OCI-LY1 (cell line): ENCODE data around the gene SH3BGR.

Experiments used
- H2AFZ ChIP-seq: fragments of 200-600 bp; sonication (generic), shearing (Covaris generic); 2 replicates; pipeline ENCODE4 v1.6.0; 2014; ENCODE audit warnings: antibody characterized with exemption, mild to moderate bottlenecking, low read length
- H3F3A ChIP-seq: fragments of 200-600 bp; sonication (generic), shearing (Covaris generic); 2 replicates; pipeline ENCODE4 v1.6.0; 2014; ENCODE audit warnings: mild to moderate bottlenecking, antibody characterized with exemption, low read length, moderate library complexity; ENCODE audit not compliant: insufficient read depth
- H3K27ac ChIP-seq: fragments of 200-600 bp; sonication (generic); 2 replicates; pipeline ENCODE4 v1.5.1; 2014; ENCODE audit warnings: low read length, mixed run types, mild to moderate bottlenecking, low read depth; ENCODE audit not compliant: poor library complexity, severe bottlenecking
- H3K27me3 ChIP-seq: fragments of 200-600 bp; sonication (generic); 2 replicates; pipeline ENCODE4 v1.6.0; 2014; ENCODE audit warnings: antibody characterized with exemption, mild to moderate bottlenecking, low read length, moderate library complexity; ENCODE audit not compliant: insufficient read depth
- H3K36me3 ChIP-seq: fragments of 200-600 bp; sonication (generic); 2 replicates; pipeline ENCODE4 v1.6.1; 2014; ENCODE audit warnings: mild to moderate bottlenecking, antibody characterized with exemption, low read length, moderate library complexity, mixed read lengths; ENCODE audit not compliant: insufficient read depth
- H3K4me1 ChIP-seq: fragments of 200-600 bp; sonication (generic); 2 replicates; pipeline ENCODE4 v1.5.1; 2014; ENCODE audit warnings: mild to moderate bottlenecking, low read length, moderate library complexity; ENCODE audit not compliant: insufficient read depth, severe bottlenecking
- H3K4me2 ChIP-seq: fragments of 200-600 bp; sonication (generic), shearing (Covaris generic); 2 replicates; pipeline ENCODE4 v1.6.1; 2014; ENCODE audit warnings: low read length
- H3K4me3 ChIP-seq: fragments of 200-600 bp; sonication (generic); 2 replicates; pipeline ENCODE4 v1.5.1; 2014; ENCODE audit warnings: low read length, low read depth, mild to moderate bottlenecking, mixed read lengths; ENCODE audit not compliant: poor library complexity, severe bottlenecking
- H3K79me2 ChIP-seq: fragments of 200-600 bp; shearing (Covaris generic); 2 replicates; pipeline ENCODE4 v1.6.1; 2016; ENCODE audit warnings: mixed run types, low read length, mixed read lengths; ENCODE audit not compliant: insufficient read depth
- H3K9ac ChIP-seq: fragments of 200-600 bp; sonication (generic), shearing (Covaris generic); 2 replicates; pipeline ENCODE4 v1.6.1; 2014; ENCODE audit warnings: mild to moderate bottlenecking, low read length, mixed read lengths
- H3K9me2 ChIP-seq: fragments of 200-600 bp; sonication (generic), shearing (Covaris generic); 2 replicates; pipeline ENCODE4 v1.6.1; 2014; ENCODE audit warnings: low read depth, mild to moderate bottlenecking, low read length, mixed read lengths
- H3K9me3 ChIP-seq: fragments of 200-600 bp; shearing (Covaris generic); 2 replicates; pipeline ENCODE4 v1.6.1; 2014; ENCODE audit warnings: low read length, mixed read lengths
- H4K20me1 ChIP-seq: fragments of 200-600 bp; sonication (generic), shearing (Covaris generic); 2 replicates; pipeline ENCODE4 v1.6.0; 2016; ENCODE audit warnings: mild to moderate bottlenecking, low read length; ENCODE audit not compliant: insufficient read depth
- CTCF ChIP-seq: fragments of 200-600 bp; sonication (generic), shearing (Covaris generic); IDR thresholded peaks from 2 replicates; pipeline ENCODE4 v1.5.1; 2017; ENCODE audit warnings: mild to moderate bottlenecking, antibody characterized with exemption, low read length, moderate library complexity, mixed read lengths
- EZH2 ChIP-seq: fragments of 200-600 bp; sonication (generic), shearing (Covaris generic); IDR thresholded peaks from 2 replicates; pipeline ENCODE4 v1.8.0; 2017; ENCODE audit warnings: borderline replicate concordance, mixed run types, mild to moderate bottlenecking, antibody characterized with exemption, low read length, moderate library complexity, mixed read lengths

SH3BGR gene

DNA sequence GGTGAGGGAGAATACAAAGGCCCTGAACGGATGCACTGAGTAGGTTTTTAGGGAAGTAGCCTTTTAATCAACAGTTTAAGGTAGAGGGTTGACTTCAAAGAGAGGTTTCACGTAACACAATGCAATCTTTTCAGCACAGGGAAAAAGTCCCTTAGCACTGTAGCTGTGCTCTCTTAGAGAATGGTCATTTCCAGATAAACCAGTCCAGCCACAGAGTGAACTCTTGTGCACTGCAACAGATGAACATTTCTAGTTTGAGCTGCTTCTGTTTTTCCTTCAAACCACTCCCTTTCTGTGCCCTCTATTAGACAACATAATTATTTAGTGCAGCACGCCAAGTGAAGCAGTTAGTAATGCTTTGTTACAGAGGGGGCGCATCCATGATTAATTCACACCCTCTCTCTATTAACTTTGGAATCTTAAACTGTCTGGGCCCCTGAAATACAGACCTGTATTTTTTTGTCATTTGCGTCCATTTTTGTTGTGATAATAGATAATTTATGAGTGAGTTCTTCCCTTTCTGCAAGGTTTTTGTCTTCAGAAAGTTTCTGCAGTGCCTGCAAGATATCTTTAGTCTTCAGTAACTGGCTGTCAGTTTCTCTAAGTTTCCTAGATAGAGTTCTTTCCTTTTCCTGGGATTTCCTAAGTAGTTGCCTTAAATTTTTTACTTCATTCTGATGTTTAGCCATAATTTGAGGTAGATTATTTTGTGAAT lies 29.1 kb upstream of the SH3BGR start:
- Histone ChIP-seq H3K9me3 (no peaks in the 10 kb centered on the region), H4K20me1 (no peaks in the 10 kb centered on the region), H3K79me2 (no peaks in the 10 kb centered on the region), H3K9me2 (no peaks in the 10 kb centered on the region), H3K4me1 (no peaks in the 10 kb centered on the region), H3F3A (no peaks in the 10 kb centered on the region), H3K9ac (no peak overlapping the region), H3K27me3 (no peaks in the 10 kb centered on the region), H3K27ac (no peak overlapping the region), H3K36me3 (no peaks in the 10 kb centered on the region), H3K4me3 (no peak overlapping the region), H2AFZ (no peak overlapping the region), H3K4me2 (no peak overlapping the region)
- TF ChIP-seq EZH2, result no peak
- no peak for TF ChIP-seq CTCF

DNA sequence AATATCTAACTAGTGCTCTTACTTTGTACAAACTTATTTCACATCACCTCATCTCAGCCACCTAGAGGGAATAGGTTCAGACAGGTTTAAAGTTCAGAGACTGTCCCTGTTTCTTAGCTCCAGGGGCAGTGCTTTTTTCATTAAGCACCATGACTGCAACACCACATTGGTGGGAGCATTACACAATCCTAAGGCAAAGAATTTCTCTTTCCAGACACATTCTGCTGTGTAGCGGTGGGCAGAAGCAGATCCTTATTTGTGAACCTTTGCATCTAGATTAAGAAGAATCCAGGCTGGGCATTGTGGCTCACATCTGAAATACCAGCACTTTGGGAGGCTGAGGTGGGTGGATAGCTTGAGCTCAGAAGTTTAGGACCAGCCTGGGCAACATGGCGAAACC lies 22.3 kb upstream of the SH3BGR start:
- Histone ChIP-seq H3F3A (no peaks in the 10 kb centered on the region), H3K4me3 (no peak overlapping the region), H2AFZ (no peak overlapping the region), H3K27ac (no peak overlapping the region), H3K4me2 (no peak overlapping the region), H3K79me2 (no peaks in the 10 kb centered on the region), H3K4me1 (no peaks in the 10 kb centered on the region), H3K36me3 (no peaks in the 10 kb centered on the region), H3K27me3 (no peaks in the 10 kb centered on the region), H4K20me1 (no peaks in the 10 kb centered on the region), H3K9me2 (no peaks in the 10 kb centered on the region), H3K9ac (no peak overlapping the region), H3K9me3 (no peaks in the 10 kb centered on the region)
- TF ChIP-seq CTCF (no peak), EZH2 (no peak)

DNA sequence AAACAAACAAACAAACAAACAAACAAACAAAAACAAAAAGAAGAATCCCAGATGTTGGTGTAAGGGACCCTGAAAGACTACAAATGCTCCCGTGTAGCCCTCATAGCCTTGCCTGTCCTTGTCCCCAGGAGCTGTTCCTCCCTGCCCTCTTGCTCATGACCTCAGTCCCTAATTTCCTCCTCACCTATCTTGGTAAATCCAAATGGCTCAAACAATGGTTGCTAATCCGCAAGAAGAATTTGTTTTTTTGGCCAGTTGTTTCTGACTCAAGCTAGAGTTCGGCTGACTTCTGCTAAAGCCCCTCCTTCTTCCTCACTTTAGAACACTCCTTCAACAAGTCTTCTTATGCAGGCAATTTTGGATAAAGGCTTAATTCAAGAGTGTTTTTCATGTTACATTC lies 21.8 kb upstream of the SH3BGR start:
- H3K9ac ChIP-seq, result no peak overlapping the region
- no peaks in the 10 kb centered on the region for H3F3A ChIP-seq
- no peaks in the 10 kb centered on the region for H3K36me3 ChIP-seq
- H3K79me2 ChIP-seq, result no peaks in the 10 kb centered on the region
- no peak overlapping the region for H2AFZ ChIP-seq
- H3K27me3 ChIP-seq, result no peaks in the 10 kb centered on the region
- H3K27ac ChIP-seq, result no peak overlapping the region
- no peak overlapping the region for H3K4me2 ChIP-seq
- TF ChIP-seq EZH2 (no peak), CTCF (no peak)
- H3K9me2 ChIP-seq, result no peaks in the 10 kb centered on the region
- H4K20me1 ChIP-seq, result no peaks in the 10 kb centered on the region
- no peaks in the 10 kb centered on the region for H3K4me1 ChIP-seq
- no peaks in the 10 kb centered on the region for H3K9me3 ChIP-seq
- no peak overlapping the region for H3K4me3 ChIP-seq
